NCI-H774 (cell line): ENCODE data around the gene RCCD1.
A peak's percentile ranks its signal among the peaks of the same experiment; 100 is the strongest.
"Not testable (repeated sequence)": the region's sequence is repeated elsewhere in the genome, so short reads cannot be mapped to it uniquely, and the experiment has no call there.

ENCODE experiments used
- DNase-seq: peaks from one replicate; lab custom pipeline; 2025; lab: John Stamatoyannopoulos, UW

RCCD1 gene, protein sequence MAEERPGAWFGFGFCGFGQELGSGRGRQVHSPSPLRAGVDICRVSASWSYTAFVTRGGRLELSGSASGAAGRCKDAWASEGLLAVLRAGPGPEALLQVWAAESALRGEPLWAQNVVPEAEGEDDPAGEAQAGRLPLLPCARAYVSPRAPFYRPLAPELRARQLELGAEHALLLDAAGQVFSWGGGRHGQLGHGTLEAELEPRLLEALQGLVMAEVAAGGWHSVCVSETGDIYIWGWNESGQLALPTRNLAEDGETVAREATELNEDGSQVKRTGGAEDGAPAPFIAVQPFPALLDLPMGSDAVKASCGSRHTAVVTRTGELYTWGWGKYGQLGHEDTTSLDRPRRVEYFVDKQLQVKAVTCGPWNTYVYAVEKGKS

DNA sequence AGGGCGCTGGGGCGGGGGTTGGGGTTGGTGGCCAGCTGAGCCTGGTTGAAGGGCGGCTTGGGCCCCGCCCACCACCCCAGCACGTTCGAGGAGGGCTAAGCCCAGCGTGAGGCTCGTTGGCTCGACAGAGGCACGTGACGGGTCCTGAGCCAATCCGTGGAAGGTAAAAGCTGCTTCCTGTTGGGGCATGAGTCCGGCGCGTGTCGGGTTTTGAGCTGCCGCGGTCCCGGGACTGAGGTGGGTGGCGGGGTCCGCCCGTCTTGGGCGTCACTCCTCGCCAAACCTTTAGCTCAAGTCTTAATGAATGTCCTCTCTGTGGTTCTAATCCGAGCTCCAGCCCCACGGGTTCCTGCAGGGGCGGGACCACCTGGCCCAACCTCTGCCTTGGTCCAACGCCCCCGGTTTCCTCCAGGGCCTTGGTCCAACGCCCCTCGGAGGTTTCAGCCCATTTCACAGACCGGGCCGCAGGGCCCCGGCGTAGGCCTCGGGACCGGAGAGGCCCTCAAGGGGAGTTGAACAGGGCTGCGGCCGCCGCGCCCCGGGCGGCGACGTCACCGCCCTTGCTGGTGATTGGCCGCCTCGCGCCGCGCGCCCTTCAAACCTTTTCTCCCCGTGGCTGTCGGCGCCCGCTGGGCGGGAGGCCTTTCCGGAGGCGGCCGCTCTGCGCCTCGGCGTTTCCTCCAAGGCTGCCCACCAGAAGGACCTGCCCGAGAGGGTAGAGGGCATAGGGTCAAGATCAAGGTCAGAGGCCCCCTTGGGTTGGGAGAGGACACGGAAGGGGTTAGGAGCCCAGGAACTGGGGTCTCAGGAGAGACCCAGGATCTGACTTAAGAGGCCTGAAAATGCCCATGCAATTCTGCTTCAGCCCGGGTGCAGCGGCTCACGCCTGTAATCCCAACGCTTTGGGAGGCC is at the start of gene RCCD1:
TSS of gene RCCD1 (plus strand) at position 173 of the 912 bp plus-strand sequence. CDS start 1,851 bp downstream, outside the sequence.
- DNase-seq: peak; percentile 95

DNA sequence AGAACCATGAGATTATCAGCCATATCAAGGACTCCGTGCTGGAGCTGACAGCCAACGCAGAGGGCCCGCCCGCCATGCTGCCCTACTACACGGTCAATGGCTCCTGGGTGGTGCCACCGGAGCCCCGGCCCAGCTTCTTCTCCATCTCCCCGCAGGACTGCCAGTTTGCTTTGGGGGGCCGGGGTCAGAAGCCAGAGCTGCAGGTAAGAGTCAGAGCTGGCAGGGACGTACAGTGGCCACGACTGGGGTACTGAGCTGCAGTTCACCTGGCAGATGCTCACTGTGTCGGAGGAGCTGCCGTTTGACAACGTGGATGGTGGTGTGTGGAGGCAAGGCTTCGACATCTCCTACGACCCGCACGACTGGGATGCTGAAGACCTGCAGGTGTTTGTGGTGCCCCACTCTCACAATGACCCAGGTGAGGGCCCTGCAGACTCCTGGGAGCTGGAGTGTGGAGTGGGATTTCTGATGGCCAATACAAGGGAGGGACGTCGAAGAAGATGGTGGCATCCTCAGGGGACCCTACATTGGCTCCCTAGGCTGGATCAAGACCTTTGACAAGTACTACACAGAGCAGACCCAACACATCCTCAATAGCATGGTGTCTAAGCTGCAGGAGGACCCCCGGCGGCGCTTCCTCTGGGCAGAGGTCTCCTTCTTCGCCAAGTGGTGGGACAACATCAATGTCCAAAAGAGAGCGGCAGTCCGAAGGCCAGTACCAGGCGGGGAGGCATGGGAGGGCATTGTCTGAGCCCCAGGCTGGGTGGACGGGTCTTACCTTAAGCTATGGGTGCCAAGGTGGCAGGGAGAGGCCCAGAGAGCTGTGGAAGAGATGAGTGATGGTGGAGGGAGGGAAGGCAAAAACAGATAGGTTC is 49.1 kb upstream of the RCCD1 start:
- DNase-seq: no peak

DNA sequence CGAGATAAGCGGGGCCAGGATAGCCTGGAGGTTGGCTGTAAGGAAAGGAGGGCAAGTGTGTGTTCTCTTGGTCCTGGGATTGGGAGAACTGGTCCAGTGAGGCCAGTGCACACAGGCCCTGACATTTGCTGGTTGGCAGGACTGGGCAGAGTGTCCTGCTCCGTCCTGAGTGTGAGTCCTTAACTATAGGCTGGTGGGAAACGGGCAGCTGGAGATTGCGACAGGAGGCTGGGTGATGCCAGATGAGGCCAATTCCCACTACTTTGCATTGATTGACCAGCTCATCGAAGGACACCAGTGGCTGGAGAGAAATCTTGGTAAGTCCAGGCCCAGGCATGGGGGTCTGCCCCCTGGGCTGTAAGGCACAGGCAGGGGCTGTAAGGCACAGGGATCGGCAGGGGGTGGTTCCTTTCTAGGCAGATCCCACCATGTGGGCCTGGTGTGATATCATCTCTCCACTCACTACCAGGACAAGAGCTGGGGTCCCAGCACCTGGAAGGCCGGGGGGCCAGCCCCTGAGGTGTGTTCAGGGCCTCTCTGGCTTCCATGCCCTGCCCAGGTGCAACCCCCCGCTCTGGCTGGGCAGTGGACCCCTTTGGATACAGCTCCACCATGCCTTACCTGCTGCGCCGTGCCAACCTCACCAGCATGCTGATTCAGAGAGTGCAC is 48.4 kb upstream of the RCCD1 start:
- no peak for DNase-seq

DNA sequence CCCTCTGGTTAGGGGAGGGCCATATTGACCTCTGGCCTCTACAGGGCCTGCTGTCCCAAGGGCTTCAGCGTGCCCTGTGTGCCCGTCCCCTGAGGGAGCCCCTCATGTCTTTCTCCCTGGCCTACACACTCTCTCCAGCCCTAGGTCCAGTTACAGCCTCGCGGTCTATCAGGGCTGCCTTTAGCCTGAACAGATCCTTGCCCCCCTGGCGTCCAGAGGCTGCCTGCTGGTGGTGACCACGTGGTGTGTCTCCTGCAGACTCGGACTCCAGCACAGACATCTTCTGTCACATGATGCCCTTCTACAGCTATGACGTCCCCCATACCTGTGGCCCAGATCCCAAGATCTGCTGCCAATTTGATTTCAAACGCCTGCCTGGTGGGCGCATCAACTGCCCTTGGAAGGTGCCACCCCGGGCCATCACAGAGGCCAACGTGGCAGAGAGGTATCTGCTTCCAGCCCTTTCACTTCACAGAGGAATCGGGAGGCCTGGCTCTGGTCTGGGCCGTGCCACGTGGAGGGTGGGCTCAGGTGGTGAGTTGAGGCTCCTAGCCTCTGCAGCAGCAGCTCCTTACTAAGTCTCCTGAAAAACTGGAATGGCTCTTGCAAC is 47.5 kb upstream of the RCCD1 start:
- DNase-seq: no peak

DNA sequence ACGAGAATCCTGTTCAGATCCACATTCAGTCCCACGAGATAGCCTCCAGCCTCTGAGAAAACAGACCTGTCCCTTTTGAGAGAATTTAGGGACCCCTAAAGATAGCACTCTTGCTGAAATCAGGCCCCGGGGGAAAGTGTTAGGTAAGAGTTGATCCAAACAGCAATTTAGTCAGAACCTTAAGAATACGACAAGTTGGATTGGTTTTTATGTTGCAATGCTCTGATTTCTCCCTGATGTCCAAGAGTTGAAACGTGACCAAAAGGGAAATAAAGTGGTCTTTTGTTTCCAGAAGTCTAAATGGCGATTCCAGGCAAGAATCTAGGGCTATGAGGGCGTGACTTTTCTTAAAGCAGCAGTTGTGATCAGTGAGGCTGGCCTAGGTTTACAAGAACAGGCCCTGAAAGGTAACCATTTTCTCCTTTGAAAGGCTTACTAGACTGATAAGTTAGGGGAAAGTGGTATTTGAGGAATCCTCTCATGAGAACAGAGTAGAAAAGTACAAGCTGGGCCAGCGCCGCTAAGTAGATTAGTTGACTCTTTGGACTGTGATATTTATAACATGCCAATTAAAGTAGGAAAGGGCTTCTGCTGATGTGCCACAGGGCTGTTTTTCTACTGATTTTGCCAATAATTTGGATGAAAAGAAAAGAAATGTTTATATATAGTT is 46.7 kb upstream of the RCCD1 start:
- no peak for DNase-seq

DNA sequence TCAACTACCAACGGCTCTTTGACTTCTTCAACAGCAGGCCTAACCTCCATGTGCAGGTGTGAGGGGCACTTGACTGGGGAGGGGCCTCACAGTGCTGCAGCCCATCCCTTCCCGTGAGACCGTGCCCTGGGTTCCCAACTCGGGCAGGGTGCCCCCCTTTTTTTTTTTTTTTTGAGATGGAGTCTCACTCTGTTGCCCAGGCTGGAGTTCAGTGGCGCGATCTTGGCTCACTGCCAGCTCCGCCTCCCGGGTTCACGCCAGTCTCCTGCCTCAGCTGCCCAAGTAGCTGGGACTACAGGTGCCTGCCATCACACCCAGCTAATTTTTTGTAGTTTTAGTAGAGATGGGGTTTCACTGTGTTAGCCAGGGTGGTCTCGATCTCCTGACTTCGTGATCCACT is 45.2 kb upstream of the RCCD1 start:
- not testable (repeated sequence) for DNase-seq

DNA sequence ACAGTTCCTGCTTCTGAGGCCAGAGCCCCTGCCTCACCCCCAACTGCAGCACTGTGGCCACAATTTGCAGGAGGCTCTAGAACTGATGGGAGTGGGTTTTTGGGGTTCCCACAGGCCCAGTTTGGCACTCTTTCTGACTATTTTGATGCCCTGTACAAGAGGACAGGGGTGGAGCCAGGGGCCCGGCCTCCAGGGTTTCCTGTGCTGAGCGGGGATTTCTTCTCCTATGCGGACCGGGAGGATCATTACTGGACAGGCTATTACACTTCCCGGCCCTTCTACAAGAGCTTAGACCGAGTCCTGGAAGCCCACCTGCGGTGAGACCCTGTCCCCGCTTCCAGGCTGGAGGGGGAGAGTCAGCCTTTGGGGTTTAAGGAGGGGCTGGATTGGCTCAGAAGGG is 44.7 kb upstream of the RCCD1 start:
- no peak for DNase-seq

DNA sequence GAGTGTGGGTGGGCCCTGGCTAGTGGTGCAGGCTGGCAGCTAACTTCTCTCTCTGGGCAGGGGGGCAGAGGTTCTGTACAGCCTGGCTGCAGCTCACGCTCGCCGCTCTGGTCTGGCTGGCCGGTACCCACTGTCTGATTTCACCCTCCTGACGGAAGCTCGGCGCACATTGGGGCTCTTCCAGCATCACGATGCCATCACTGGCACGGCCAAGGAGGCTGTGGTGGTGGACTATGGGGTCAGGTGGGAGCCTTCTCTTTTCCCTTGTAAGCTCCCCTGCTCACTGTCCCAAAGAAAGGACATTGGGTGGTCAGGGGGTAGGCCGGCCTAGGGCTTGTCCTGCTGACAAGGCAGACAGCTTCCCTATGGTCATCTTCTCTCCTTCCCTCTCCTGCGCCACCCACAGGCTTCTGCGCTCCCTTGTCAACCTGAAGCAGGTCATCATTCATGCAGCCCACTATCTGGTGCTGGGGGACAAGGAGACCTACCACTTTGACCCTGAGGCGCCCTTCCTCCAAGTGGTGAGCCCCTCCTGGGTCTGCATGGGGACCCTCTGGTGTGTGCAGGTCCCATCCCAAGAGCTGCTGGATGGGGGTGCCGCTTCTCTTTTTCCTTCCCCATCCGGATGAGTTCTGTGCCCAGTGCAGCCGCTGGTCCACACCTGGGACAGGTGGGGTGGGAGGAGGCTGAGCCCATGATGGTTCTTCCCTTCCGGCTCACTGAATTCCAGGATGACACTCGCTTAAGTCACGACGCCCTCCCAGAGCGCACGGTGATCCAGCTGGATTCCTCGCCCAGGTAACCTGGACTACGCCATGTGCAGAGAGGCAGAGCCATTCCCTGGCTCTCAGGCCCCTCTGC is 44.0 kb upstream of the RCCD1 start:
- DNase-seq: no peak

DNA sequence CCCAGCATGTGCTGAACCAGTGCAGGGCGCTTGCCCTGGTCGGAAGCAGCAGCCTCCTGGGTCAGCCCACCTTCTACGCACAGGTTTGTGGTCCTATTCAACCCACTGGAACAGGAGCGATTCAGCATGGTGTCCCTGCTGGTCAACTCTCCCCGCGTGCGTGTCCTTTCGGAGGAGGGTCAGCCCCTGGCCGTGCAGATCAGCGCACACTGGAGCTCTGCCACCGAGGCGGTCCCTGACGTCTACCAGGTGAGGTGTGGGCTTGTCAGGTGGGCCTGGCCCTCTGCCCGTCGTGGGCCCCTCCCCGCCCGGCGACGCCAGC is 43.4 kb upstream of the RCCD1 start:
- no peak for DNase-seq

DNA sequence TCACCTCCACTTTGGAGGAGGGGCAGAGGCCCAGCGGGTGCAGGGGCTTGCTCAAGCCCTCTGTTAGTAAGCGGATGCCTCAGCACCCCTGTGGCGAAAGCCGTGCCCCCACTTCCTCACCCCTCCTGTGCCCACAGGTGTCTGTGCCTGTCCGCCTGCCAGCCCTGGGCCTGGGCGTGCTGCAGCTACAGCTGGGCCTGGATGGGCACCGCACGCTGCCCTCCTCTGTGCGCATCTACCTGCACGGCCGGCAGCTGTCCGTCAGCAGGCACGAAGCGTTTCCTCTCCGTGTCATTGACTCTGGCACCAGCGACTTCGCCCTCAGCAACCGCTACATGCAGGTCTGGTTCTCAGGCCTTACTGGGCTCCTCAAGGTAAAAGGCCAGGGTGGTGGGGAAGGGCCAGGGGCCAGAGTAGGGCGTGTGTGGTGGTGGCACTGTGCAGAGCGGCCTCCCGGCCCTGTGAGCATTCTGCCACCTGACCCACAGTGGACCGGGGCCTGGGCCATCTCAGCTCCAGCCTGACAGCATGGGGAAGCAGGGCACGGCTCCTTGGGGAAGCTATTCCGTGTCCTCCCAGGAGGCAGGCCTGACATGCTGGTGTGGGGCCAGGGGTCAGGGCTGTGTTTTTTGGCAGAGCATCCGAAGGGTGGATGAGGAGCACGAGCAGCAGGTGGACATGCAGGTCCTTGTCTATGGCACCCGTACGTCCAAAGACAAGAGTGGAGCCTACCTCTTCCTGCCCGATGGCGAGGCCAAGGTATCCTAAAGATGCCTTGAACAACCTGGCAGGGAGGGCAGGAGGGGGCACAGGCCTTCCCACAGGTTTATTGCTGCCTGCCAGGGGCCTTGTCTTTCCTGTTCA is 42.5 kb upstream of the RCCD1 start:
- DNase-seq: no peak

DNA sequence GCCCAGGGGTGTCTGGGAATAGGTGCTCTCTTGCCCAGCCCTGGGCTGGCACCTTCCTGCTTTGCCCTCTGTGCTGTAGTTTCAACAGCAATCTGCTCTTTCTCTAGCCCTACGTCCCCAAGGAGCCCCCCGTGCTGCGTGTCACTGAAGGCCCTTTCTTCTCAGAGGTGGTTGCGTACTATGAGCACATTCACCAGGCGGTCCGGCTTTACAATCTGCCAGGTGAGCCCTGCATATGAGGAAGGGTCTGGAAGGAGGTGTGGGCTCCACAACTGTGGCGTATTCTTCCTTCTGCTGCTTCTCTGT is 42.0 kb upstream of the RCCD1 start:
- no peak for DNase-seq

DNA sequence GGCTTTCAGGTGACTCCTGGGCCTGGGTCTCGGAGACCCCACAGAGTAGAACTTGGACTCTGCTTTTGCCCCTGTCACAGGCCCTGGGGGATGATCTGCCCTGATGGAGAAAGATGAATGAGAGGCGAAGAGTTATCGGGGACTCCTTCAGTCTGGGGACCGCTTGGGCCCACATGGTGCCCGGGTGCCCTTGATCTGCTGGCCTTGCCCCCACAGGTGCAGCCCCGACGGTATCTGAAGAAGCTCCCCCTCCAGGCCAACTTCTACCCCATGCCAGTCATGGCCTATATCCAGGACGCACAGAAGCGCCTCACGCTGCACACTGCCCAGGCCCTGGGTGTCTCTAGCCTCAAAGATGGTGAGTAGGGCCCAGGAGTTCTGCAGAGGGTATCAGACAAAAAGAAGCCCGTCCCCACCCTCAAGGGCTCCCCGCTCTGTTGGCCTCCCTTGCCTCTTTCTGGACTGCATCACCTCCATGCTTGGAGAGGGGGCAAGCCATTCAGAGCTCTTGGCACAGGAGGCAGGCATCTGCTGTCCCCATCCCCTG is 41.2 kb upstream of the RCCD1 start:
- DNase-seq: no peak

DNA sequence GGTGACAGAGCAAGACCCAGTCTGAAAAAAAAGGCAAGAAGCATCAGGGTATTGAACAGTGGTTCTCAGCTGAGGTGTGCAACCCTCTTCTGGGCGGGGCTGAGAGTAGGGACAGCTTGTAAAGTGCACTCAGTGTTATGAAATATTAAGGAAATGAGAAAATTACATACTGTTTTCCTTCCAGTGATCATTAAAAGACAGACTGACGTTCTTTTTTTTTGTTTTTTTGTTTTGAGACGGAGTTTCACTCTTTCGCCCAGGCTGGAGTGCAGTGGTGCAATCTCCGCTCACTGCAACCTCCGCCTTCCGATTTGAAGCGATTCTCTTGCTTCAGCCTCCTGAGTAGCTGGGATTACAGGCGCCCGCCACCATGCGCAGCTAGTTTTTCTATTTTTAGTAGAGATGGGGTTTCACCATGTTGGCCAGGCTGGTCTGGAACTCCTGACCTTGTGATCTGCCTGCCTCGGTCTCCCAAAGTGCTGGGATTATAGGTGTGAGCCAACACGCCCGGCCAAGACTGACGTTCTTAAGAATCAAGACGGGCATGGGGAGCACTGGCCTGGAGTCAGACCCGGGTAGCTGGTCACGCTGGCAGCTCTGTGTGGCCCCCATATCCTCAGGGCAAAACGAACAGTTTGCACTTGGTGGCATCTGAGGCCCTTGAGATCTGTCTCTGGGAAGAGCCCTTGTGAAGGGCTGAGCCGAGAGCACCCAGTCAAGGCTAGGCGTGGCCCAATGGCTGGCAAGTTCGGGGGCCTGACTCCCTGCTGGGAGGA is 40.2 kb upstream of the RCCD1 start:
- no peak for DNase-seq

DNA sequence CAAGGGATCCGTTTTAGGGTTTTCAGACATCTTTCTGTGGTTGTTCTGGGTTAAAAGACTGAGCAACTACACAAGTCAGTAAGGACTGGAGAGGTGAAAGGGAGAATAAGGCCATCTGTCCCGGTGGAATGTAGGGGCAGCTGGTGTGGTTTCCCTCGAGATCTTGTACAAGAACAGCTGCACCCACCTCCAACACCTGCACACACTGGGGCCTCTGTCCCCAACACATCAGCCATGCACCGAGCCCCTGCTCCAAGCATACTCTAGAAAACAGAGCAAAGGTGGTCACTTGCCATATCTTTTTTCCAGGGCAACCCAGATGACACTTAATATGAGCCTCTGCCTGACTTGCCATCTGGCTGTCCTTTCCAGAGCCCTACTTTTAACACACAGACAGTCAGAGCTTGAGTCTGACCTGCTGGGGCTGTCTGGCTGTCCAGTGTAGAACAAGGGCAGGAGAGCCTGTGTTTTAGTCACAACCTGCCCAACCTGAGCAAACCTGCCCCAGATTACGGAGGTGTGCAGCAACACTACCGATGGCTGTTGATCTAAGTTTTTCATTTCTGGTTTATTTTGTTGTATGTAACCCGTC is 39.4 kb upstream of the RCCD1 start:
- DNase-seq: no peak

DNA sequence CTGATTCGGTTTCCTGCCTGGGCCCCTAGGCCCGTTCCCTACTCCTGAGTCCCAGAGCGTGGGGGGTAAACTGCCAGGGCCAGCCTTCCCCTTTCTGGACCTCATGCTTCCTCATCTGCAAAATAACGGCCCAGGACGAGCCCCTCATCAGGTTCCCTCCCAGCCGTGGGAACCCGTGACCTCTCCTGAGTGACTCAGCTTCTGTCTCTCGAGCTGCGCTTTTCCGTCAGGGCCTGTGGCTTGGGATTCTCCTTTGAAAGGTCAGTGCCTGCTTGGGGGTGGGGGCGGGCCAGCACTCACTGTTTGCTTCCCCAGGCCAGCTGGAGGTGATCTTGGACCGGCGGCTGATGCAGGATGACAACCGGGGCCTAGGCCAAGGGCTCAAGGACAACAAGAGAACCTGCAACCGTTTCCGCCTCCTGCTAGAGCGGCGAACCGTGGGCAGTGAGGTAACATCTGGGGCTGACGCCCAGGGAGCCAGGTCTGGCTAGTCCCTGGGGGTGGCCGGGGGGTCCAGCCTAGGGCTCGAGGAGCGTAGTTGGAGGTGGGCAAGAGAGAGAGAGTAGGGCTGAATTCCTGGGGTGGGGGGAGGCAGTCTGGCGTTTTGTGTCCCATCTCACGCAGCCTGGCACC is 38.8 kb upstream of the RCCD1 start:
- DNase-seq: no peak

DNA sequence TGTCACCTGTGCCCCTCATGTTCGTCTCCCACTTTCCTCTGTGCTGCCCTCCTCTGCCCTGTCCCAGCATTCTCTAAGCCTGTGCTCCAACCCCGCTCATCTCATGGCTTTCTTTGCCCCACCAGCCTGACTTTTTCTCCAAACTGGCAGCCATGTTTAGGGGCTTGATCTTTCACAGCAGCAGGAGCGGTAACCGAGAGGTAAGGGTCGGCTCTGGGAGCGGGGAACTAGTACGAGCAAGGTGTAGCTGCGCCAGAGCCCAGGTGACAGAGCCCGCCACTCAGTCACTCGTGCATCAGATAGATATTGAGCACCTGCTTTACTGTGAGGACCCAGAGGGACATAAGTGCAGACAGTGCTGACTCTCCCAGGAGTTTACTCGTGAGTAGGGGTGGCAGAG is 38.2 kb upstream of the RCCD1 start:
- no peak for DNase-seq

DNA sequence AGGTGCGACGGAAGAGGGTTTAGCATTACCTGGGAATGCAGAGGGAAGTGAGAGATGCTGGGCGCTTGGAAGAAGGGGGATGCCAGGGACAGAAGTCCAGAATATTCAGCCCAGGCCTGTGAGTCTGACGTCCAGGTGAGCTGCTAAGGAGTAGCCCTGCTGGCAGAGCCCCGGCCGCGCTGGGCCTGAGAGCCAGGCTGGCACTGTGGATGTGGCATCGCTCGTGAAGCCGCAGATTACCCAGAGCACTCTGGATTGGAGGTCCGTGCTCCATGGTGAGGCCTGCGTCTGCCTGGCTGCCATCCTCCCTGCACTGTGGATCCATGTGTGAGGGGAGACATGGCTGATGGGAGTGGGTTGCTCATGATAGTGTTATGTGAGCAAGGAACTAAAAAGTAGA is 37.1 kb upstream of the RCCD1 start:
- no peak for DNase-seq
